Ectodermal cell (in vitro differentiated cells): ENCODE results near the gene LAMP1.

Experiments
- H3K27ac ChIP-seq: 2 replicates; pipeline ENCODE4 v1.7.0; 2013; ENCODE audit warnings: mild to moderate bottlenecking, low read depth, low read length; ENCODE audit not compliant: insufficient read depth, poor library complexity, severe bottlenecking
- H3K27me3 ChIP-seq: 2 replicates; pipeline ENCODE4 v1.7.0; 2013; ENCODE audit warnings: mild to moderate bottlenecking, low read length; ENCODE audit not compliant: insufficient read depth, control insufficient read depth, poor library complexity, severe bottlenecking
- H3K36me3 ChIP-seq: one replicate; pipeline ENCODE4 v1.7.0; 2013; ENCODE audit warnings: low read length; ENCODE audit not compliant: control insufficient read depth, insufficient read depth
- H3K4me1 ChIP-seq: one replicate; pipeline ENCODE4 v1.7.0; 2013; ENCODE audit warnings: low read length; ENCODE audit not compliant: control insufficient read depth, insufficient read depth
- H3K4me3 ChIP-seq: 2 replicates; pipeline ENCODE4 v1.7.0; 2013; ENCODE audit warnings: low read depth, low read length, control low read depth; ENCODE audit not compliant: insufficient read depth
- H3K9me3 ChIP-seq: 2 replicates; pipeline ENCODE4 v1.7.0; 2013; ENCODE audit warnings: mild to moderate bottlenecking, low read length, moderate library complexity; ENCODE audit not compliant: control insufficient read depth
- WGBS, 2 experiments: methylation state at CpG; one replicate each; pipeline ENCODE4 v1.1.7; 2013; ENCODE audit warnings: missing lambda C conversion rate in 2 of 2; 5-methylcytosine and 5-hydroxymethylcytosine counted together

Gene LAMP1

GRCh38 chr13:113273321-113273720 lies 23.7 kb upstream of the LAMP1 start:
- Histone ChIP-seq H3K4me3 (no peak overlapping the region), H3K9me3 (no peaks in the 10 kb centered on the region), H3K4me1 (no peaks in the 10 kb centered on the region), H3K27me3 (no peaks in the 10 kb centered on the region), H3K36me3 (no peaks in the 10 kb centered on the region), H3K27ac (no peak overlapping the region)
- 92 to 95% methylated on average over 6 of the region's 6 CpGs for WGBS, 2 experiments

DNA sequence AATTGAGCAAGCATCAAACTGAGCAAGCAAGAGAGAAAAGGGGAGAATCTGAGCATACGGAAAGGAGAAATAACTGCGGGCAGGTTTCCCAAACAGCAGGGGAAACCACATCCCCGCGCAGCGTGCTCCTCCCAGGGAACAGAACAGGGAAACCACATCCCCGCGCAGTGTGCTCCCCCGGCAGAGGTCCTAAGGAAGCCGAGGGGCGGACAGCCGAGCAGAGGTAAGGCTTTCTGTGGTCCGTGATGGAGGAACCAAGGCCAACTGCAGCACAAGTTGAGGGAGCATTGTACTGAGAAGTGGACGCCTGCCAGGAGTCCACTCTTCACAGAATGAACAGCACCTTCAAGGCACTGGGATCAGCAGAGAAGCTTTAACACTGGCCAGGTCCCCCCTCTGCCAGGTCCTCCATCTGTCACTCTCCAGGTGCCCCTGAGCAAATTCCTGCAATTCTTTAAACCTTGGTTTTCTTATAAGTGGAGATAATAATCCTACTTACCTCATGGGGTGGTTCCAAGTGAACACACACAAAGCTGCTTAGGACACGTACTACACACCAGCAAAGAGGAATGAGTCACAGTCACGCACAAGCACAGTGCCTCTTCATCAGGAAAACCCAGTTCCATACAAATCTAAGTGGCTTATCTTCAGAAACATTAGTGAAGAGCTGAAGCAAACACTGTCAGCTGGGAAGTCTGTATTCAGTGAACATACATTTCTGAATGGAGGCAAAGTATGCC lies 23.0 kb upstream of the LAMP1 start:
- 95 to 97% methylated on average over 15 of the region's 15 CpGs for WGBS, 2 experiments
- no peak overlapping the region for H3K27ac ChIP-seq

DNA sequence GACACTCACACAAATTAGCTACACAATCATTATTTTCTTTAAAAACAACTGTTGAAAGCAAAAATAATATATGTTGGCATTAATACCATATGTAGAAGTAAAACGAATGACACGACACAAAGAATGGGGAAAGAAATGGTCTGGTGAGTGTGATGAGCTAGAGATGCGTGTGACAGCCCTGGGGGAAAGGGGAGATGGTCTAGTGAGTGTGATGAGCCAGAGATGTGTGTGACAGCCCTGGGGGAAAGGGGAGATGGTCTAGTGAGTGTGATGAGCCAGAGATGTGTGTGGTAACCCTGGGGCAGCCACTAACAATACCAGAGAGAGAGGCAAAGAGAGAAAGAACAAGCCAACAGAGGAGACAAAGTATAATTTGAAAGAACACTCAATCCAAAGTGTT lies 22.3 kb upstream of the LAMP1 start:
- H3K4me3 ChIP-seq = no peak overlapping the region
- no peaks in the 10 kb centered on the region for H3K4me1 ChIP-seq
- H3K36me3 ChIP-seq = no peaks in the 10 kb centered on the region
- no peaks in the 10 kb centered on the region for H3K27me3 ChIP-seq
- 95 to 96% methylated on average over 3 of the region's 3 CpGs for WGBS, 2 experiments
- no peaks in the 10 kb centered on the region for H3K9me3 ChIP-seq
- H3K27ac ChIP-seq = no peak overlapping the region

More for the DNA sequence above, 23.0 kb upstream of the LAMP1 start:
- no peaks in the 10 kb centered on the region for H3K4me1 ChIP-seq
- H3K27me3 ChIP-seq = no peaks in the 10 kb centered on the region
- H3K36me3 ChIP-seq = no peaks in the 10 kb centered on the region
- no peak overlapping the region for H3K4me3 ChIP-seq
- no peaks in the 10 kb centered on the region for H3K9me3 ChIP-seq

DNA sequence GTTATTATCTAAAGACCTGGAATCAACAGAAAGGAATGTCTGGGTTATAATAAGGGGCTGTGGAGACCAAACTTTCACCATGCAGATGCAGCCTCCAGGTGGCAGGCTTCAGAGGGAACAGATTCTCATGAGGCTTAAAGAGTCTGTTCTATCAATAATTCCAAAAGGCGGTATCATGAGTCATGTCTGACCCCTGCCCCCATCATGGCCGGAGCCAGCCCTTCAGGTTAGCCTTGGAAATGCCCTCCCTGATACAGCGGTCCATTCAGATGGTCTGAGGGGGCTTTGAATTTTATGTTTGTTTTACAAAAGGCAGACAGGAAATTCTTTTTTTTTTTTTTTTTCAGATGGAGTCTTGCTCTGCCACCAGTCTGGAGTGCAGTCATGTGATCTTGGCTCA lies 21.7 kb upstream of the LAMP1 start:
- Histone ChIP-seq H3K36me3 (no peaks in the 10 kb centered on the region), H3K27me3 (no peaks in the 10 kb centered on the region), H3K4me1 (no peaks in the 10 kb centered on the region), H3K9me3 (no peaks in the 10 kb centered on the region), H3K27ac (no peak overlapping the region), H3K4me3 (no peak overlapping the region)
- 72 to 74% methylated on average over 3 of the region's 3 CpGs for WGBS, 2 experiments

DNA sequence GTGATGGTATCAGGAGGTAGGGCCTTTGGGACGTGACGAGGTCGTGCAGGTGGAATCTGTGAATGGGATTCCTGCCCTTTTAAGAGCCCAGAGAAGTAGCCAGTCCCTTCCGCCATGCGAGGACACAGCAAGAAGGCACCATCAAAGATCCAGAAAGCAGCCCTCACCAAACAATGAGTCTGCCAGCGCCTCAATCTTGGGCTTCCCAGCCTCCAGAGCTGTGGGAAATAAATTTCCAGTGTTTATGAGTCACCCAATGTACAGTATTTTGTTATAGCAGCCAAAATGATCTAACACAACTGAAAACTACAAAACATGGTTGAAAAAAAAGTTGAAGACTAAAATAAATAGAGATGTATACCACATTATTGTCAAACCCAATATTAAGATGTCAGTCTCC lies 16.9 kb upstream of the LAMP1 start:
- Histone ChIP-seq H3K9me3 (no peaks in the 10 kb centered on the region), H3K27me3 (no peaks in the 10 kb centered on the region), H3K27ac (no peak overlapping the region), H3K4me3 (no peak overlapping the region), H3K4me1 (no peaks in the 10 kb centered on the region), H3K36me3 (no peaks in the 10 kb centered on the region)
- 91 to 94% methylated on average over 6 of the region's 6 CpGs for whole genome bisulfite sequencing, 2 experiments

DNA sequence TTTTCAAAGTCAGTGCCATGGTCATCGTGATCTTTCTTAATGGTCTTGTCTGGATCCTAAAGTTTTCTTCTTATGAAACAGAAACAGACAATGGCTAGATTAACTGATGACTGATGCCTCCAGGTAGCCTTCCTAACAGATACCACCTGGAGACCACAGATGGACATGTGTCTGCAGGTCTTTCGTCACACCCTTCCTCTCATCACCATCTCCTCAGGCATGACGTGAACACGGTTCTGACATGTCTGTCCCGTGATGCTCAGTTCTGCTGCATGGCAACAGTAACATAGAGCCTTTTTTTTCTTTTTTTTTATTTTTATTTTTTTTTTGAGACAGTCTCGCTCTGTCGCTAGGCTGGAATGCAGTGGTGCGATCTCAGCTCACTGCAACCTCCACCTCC lies 13.1 kb upstream of the LAMP1 start:
- 87 to 89% methylated on average over 8 of the region's 8 CpGs for WGBS, 2 experiments
- Histone ChIP-seq H3K27me3 (peaks cover 4% of the 10 kb centered on the region), H3K36me3 (no peaks in the 10 kb centered on the region), H3K9me3 (no peaks in the 10 kb centered on the region), H3K4me3 (no peak overlapping the region), H3K27ac (no peak overlapping the region), H3K4me1 (no peaks in the 10 kb centered on the region)

- no peaks in the 10 kb centered on the region for H3K36me3 ChIP-seq
- no peaks in the 10 kb centered on the region for H3K4me1 ChIP-seq
- peaks cover 27% of the 10 kb centered on the region for H3K27me3 ChIP-seq
- no peak overlapping the region for H3K27ac ChIP-seq
- H3K9me3 ChIP-seq = no peaks in the 10 kb centered on the region
- H3K4me3 ChIP-seq = no peak overlapping the region
- 63 to 64% methylated on average over 5 of the region's 5 CpGs for WGBS, 2 experiments
Measured at GRCh38 chr13:113288880-113289279, 8.2 kb upstream of the LAMP1 start.

DNA sequence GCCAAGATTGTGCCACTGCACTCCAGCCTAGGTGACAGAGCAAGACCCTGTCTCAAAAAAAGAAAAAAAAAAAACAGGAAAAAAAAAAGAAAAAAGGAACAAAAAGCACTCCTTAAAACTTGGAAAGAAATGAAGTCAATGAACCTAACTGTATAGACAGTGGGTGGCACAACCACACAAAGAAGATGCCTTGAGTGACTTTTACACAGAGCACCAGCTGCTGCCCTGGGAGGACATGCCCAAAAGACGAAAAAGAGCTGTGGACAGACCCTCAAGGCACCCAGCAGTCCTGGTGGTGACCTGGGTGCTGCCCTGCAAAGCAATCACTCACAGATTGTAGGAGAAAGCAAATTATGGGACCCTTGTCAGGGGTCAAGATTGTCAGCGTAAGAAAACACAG lies 5.9 kb upstream of the LAMP1 start:
- H3K27me3 ChIP-seq = peaks cover 27% of the 10 kb centered on the region
- 88 to 90% methylated on average over 2 of the region's 2 CpGs for WGBS, 2 experiments

DNA sequence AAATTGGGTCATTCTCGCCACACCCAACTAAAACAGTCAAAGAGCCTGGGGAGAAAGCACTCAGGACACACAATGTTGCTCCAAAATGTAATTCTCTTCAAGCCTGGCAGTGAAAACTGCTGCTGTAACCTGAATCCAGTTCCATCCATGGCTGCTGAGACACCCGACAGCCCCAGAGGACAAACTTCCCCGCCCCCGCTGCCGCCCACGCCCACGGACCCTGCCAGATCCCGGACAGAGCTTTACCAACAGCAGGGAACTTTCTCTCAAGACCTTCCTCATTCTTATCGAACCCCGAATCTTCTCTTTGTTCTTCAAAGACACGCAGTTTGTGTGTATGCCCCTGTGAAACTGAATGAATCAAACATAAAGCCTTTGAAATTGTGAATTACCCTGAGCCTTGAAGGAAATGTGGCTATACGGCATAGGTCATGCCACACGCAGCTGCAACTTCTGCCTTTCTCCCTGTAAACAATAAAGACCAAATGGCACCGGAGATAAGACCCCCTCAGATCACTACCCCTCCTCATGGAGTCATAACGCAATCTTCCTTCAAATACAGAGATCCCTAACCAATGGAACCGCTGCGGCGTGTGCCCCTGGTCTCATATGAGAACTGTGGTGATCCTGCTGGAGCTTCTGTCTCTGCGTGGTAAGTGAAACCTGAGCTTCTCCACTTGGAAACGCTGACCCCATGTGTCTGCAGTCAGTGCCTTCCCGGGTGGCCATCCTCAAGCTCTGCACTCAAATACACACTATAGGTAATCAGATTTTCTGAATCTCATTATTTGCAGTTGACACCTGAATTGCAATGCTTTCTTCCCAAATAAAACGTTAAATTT lies 4.8 kb upstream of the LAMP1 start:
- H3K36me3 ChIP-seq = no peaks in the 10 kb centered on the region
- H3K27ac ChIP-seq = no peak overlapping the region
- H3K4me1 ChIP-seq = no peaks in the 10 kb centered on the region
- peaks cover 27% of the 10 kb centered on the region for H3K27me3 ChIP-seq
- peak overlapping the region; percentile 2 for H3K4me3 ChIP-seq
- H3K9me3 ChIP-seq = no peaks in the 10 kb centered on the region
- WGBS, 2 experiments = 31 to 32% methylated on average over 22 of the region's 22 CpGs

More for the DNA sequence above, 5.9 kb upstream of the LAMP1 start:
- Histone ChIP-seq H3K9me3 (no peaks in the 10 kb centered on the region), H3K36me3 (no peaks in the 10 kb centered on the region), H3K27ac (no peak overlapping the region), H3K4me3 (no peak overlapping the region), H3K4me1 (no peaks in the 10 kb centered on the region)

DNA sequence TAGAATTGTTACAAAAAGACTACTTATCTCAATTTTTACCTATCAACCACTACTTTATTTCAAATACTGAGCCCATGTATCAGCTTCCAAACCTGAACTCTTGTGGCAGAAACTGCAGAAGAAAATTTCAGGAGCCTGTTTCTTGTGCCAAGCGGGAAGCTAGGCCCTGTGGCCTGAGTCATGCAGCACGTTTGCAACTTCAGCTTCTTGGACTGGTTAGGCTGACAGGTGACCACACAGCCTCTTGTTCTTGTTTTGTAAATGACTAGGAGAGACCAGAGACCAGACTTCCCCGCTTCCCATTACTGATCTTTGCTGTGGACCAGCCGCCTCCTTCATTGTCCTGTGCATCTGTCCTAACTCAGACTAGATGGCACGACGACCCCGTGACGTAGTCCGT lies 3.4 kb upstream of the LAMP1 start:
- peaks cover 10% of the 10 kb centered on the region for H3K4me1 ChIP-seq
- WGBS, 2 experiments = 86 to 88% methylated on average over 9 of the region's 9 CpGs
- peaks cover 25% of the 10 kb centered on the region for H3K27me3 ChIP-seq
- no peaks in the 10 kb centered on the region for H3K36me3 ChIP-seq
- H3K4me3 ChIP-seq = no peak overlapping the region
- H3K27ac ChIP-seq = no peak overlapping the region
- H3K9me3 ChIP-seq = no peaks in the 10 kb centered on the region
